A204.1 (cell line): ENCODE results near the gene RFTN2.
"Not testable (repeated sequence)": the region's sequence is repeated elsewhere in the genome, so short reads cannot be mapped to it uniquely, and the experiment has no call there.

ENCODE experiments used
- FAIRE-seq: peaks from 2 replicates; lab custom pipeline; 2012; peaks lifted over from hg19 to GRCh38; lab: Jason Lieb, UNC

RFTN2 gene

DNA sequence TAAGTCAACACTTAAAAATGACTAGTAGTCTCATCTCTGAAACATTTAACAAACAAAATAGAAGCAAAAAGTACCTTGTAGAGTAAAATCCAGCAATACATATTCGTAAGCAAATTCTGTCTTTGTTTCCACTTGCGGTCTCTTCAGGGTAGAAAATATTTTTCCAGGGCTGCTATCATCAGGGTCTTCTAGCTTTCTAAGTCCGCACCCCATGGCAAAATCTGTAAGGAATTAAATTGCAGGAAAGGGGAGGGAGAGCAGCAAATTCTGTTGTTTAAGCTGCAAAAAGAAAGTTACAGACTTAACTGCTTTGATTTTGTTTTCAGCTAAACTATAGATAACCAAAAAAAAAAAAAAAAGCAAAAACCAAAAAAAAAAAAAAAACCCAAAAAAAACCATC lies at the start of gene RFTN2:
Gene RFTN2, minus strand, starts transcription at position 342 of the 400 bp plus-strand sequence. Its CDS starts 129 bp downstream, at position 213.
- no peak for FAIRE-seq

DNA sequence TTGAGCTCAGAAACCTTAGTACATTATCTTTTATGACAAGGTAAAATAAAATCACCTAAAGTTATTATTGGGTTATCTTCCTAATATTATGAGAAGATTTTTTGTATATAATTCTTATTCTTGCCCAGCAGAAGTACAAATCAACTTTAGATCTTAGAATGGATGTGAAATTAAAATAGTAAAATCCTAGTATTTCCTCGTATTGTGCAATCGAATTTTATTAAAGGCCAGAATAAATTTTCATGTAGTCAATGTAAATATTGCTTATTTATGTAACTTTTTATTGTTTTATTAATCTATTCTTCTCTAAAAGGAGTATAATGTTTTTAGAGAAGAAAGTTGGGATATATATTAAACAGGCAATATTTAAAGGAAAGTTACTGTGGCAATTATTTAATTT lies 42.5 kb upstream of the RFTN2 start:
- FAIRE-seq: peak; percentile 52

DNA sequence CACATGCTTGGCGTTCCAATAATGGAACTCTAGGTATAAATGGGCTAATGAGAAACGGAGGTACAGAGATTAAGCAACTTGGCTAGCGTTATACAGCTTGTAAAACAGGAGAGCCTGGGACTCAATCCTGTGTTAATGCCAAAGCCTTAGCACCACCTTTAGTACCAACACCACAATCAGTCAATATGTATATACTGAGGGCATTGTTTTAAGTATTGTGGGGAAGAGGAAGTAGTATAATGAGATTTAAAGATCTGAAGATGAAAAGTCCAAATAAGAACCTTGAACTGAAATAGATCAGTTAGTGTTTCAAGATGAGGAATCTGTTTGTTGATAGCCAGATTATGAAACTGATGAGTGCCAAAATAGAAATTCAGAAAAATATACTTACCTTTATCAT lies 37.9 kb upstream of the RFTN2 start:
- no peak for FAIRE-seq

DNA sequence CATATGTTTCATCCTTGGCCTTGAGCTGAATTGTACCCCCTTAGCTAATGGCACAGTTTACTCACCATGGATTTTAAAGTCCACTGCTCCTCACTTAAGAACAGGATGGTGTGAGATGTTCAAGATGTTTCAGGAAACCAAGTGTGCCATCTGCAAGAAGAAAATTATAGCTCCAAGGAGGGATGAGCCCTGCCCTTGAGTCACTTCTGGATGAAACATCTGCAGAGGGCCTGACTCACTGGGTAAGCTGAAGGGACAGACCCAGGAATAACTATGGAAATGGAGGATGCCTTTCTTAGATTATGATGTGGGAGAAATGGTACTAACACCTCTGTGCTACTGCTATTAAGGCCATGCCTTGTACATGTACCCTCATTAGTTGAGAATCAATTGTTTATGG lies 36.2 kb upstream of the RFTN2 start:
- no peak for FAIRE-seq

DNA sequence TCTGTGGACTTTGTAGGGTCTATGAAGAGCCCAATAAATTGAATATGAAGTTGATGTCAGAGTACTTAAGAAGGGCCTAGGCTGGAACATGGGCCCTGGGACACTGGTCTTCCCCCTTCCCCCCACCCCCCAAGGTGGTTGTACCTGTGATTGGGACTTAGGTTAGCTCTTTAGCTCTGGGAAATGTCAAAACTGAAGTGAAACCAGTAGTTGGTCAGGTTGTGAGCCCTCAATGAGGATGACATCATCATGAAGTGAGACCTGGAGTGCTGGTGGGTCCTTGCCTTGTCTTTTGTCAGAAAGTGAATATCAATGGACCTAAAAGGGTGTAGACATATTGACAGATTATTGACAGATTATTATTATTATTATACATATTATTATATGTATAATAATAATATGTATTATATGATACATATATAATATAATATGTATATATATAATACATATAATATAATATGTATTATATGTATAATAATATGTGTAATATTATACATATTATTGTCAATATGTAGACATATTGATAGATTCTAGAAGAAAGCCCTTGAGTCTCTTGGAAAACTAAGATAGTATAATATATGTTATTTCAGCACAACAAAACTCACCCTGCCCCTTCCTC lies 35.1 kb upstream of the RFTN2 start:
- peak; percentile 89 for FAIRE-seq

DNA sequence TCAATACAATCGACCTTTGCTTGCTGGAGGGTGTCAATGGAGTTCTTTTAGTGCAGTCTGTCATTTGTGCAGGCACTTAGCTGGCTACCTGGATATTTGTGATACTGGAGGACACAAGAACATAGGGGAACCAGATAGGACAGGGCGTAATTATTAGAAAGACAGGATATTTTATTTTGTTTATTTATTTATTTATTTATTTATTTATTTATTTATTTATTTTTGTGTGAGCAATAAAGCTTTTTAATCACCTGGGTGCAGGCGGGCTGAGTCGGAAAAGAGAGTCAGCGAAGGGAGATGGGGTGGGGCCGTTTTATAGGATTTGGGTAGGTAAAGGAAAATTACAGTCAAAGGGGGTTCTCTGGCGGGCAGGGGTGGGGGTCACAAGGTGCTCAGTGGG lies 33.8 kb upstream of the RFTN2 start:
- FAIRE-seq: not testable (repeated sequence)

DNA sequence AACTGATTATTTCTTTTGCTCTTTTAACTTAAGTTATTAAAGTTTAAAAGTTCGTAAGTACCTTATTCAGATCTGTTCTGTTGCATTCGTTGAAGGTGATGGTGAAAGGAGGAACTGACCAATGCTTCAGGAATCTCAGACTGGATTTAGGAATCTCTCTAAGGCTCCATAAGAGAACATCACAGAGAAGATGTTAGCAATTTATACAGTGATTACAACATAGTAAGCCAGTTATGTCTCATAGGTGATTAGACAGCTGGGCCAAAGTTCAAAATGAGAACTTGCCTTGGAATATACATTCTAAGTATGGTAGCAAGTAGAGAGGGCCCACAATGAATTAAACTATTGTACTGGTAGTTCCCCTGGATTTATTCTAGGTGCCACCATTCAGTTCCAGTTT lies 32.9 kb upstream of the RFTN2 start:
- no peak for FAIRE-seq

GRCh38 chr2:197707316-197708213 lies 32.2 kb upstream of the RFTN2 start:
- peak; percentile 93 for FAIRE-seq

DNA sequence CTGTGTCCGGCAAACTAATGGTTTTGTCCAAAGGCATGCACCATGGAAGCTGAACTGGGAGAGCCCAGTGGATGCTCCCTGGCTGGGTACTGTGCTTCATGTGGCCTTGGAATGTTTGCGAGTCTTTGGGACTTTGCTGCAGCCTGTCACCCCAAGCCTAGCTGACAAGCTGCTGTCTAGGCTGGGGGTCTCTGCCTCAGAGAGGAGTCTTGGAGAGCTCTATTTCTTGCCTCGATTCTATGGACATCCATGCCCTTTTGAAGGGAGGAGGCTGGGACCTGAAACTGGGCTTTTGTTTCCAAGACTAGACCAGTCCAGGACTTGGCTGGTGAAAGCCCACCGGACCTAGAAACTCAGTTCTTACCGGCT lies 31.4 kb upstream of the RFTN2 start:
- FAIRE-seq: no peak

- FAIRE-seq: no peak
Measured at GRCh38 chr2:197705912-197706838, 30.8 kb upstream of the RFTN2 start.

GRCh38 chr2:197705121-197705911 lies 29.9 kb upstream of the RFTN2 start, which contains the start of gene MARS2:
MARS2 (plus strand) TSS chr2:197705369; CDS start chr2:197705406, 37 bp downstream.
- FAIRE-seq: no peak

DNA sequence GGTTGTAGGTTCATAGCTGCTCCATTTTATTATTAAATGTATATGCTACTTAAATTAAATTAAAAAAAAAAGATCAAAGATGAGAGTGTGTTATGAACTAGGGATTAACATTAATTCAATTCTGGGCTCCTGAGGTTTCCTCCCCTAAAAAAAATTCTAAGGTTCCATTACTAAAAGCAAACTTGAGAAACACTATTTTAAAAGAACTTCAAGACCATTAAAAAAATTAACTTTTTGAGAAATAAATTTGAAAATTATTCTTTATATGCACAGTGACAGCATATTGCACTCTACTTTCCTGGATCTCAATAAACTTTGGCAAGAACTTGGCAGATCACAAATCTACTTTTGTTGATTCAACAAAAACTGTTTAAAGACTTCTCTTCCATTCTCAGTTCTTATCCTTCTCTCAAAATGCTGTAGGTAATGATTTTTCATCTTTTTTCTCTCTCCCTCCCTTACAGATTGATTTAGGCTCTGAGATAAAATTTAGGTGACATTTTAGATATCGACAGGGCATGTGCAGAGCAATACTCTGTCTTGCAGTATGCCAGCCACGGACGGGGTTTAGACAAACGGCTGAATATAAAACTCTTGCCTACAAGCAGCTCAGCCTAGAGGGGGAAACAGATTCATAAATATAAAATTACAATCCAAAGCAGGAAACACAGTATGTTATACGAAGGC lies 29.2 kb upstream of the RFTN2 start:
- FAIRE-seq: no peak

- no peak for FAIRE-seq
Measured at GRCh38 chr2:197700960-197701359, 25.6 kb upstream of the RFTN2 start.

- FAIRE-seq: not testable (repeated sequence)
Measured at GRCh38 chr2:197699724-197700123, 24.3 kb upstream of the RFTN2 start.

GRCh38 chr2:197696571-197696970 lies 21.2 kb upstream of the RFTN2 start:
- FAIRE-seq: not testable (repeated sequence)

- FAIRE-seq: not testable (repeated sequence)
Measured at GRCh38 chr2:197695971-197696370, 20.6 kb upstream of the RFTN2 start.

- not testable (repeated sequence) for FAIRE-seq
Measured at GRCh38 chr2:197695206-197695605, 19.8 kb upstream of the RFTN2 start.

GRCh38 chr2:197677483-197677882 lies 2.1 kb upstream of the RFTN2 start:
- no peak for FAIRE-seq

DNA sequence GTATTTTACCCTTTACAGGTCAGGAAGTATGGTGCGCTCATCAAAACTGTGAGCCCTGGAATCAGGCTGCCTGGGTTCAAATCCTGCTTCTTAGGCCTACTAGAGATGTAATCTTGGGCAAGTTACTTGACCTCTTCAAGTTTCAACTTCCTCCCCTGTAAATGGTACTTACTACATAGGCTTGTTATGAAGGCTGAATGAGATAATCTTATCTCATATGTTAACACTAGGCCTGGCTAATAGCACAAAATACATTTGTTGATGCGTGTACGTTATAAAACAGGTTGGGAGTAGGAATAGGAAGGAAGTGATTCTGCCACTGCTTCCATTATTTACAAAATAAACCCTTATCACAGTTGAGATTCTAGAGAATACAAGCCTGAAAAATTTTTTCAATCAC lies 1.7 kb upstream of the RFTN2 start:
- no peak for FAIRE-seq

DNA sequence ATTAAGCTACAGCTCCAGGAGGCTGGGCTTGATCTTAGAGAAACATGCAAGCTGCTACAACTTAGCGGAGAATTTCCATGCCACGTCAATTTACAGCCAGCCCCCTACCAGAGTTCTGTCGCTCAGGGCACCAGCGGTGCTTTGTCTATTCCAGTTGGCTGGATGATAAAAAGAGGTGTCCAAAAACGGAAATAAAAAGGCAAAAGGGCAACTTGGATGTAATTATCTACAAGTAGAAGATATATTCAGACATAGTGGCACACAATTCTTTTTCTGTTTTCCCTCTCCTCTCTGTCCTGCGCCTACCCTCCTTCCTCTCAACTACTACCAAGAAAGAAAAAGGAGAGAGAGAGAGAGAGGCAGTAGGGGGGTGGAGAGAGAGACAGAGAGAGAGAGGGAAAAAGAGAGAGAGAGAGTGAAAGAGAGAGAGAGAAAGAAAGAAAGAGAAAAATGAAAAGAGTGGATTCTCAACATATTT lies 363 bp upstream of the RFTN2 start:
- no peak for FAIRE-seq

DNA sequence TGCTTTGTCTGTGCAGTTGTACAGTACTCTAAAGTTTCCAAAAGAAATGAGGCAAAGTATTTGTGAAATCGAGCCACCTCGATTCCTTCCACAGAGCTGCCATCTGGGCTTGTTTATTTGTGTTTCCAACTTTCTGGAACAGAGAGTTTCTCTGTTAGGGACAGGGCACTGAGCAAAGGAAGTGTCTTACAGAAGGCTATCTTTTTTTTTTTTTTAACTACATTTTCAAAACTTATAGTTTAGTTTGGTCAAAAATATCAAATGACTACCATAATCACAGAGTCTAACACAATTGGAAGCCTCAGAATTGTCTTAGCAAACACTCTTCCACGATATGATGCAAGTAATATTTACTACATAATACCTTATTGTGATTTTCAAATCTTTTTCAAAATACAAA lies 796 bp downstream of the RFTN2 start:
- FAIRE-seq: no peak
